Measurements from ENCODE around the gene GLTP. TPM values are rescaled to one million over a fixed set of nuclear protein-coding genes. Genes with fewer than 3 reads are reported as not detected.

GLTP gene
- total and polyA plus RNA-seq, 2 of the 4 experiments (the other 2 are of a cell fraction): 34.4 to 58.4 TPM

GRCh38 chr12:109810954-109811623, 69.3 kb downstream of the GLTP start:
- BruUV-seq (replicated peaks): no TSS peak
- no peak for ATAC-seq (ENCODE audit: low read depth)
- Histone ChIP-seq H4K20me1 (ENCODE audit: insufficient read depth, low read length) (no peaks in the 10 kb centered on the region), H3K4me1 (ENCODE audit: control insufficient read depth, insufficient read depth, low read length) (no peaks in the 10 kb centered on the region), H3K23ac (ENCODE audit: low read depth, low read length) (no peak overlapping the region), H4K8ac (ENCODE audit: low read depth in 2 of 2, low read length in 2 of 2) (no peak overlapping the region), H3K27ac (ENCODE audit: insufficient read depth, low read length) (no peak overlapping the region), H4K91ac (ENCODE audit: insufficient read depth, low read depth, low read length) (no peak overlapping the region), H3K79me1 (ENCODE audit: low read depth in 1 of 2, low read length in 2 of 2) (no peaks in the 10 kb centered on the region), H3K36me3 (ENCODE audit: control insufficient read depth, insufficient read depth, low read length) (no peaks in the 10 kb centered on the region), H3K56ac (ENCODE audit: extremely low read depth, insufficient read depth, low read length) (no peak overlapping the region), H3K4ac (ENCODE audit: low read depth, low read length) (no peak overlapping the region), H2AK5ac (ENCODE audit: low read depth, low read length) (no peak overlapping the region), H2BK20ac (ENCODE audit: low read depth, low read length) (no peak overlapping the region), H3K9me3 (ENCODE audit: control insufficient read depth, insufficient read depth, low read length) (no peaks in the 10 kb centered on the region), H4K5ac (ENCODE audit: low read depth, low read length) (no peak overlapping the region), H3K14ac (replicated peaks; ENCODE audit: low read depth, low read length) (no peak overlapping the region), H2BK5ac (ENCODE audit: low read depth, low read length, poor library complexity, severe bottlenecking) (no peak overlapping the region), H3K4me3 (ENCODE audit: insufficient read depth, low read depth, low read length) (no peak overlapping the region), H3K4me2 (ENCODE audit: low read depth, low read length) (no peak overlapping the region), H2BK15ac (ENCODE audit: low read depth, low read length) (no peak overlapping the region), H3K27me3 (ENCODE audit: control insufficient read depth, insufficient read depth, low read length) (no peaks in the 10 kb centered on the region), H3K9me1 (ENCODE audit: insufficient read depth, low read length) (peaks cover 3% of the 10 kb centered on the region; the same call in 1 of the 2 replicates), H2AK9ac (replicated peaks; ENCODE audit: low read depth, low read length, poor library complexity) (no peak overlapping the region), H2AFZ (replicated peaks; ENCODE audit: low read length, poor library complexity) (no peak overlapping the region), H2BK120ac (ENCODE audit: low read depth, low read length) (no peak overlapping the region), H3K18ac (ENCODE audit: low read depth, low read length) (no peak overlapping the region), H3K9ac (ENCODE audit: low read depth, low read length) (no peak overlapping the region)
- ChIA-PET CTCF (no interaction called here), POLR2A (ENCODE audit: unreplicated experiment) (no interaction called here)
- no peak for DNase-seq
- intact Hi-C loops (cut with micrococcal nuclease) (no loop called here), in situ Hi-C loops (cut with MboI; ENCODE audit: low sequenced_read_pairs) (no loop called here), dilution Hi-C loops (cut with HindIII; ENCODE audit: low sequenced_read_pairs, unreplicated experiment) (no loop called here)
- TF ChIP-seq RAD21 (IDR thresholded peaks at IDR 0.05; ENCODE audit: low read length) (no peak), ELK1 (IDR thresholded peaks at IDR 0.05; ENCODE audit: borderline replicate concordance, low read depth, low read length) (no peak), MXI1 (IDR thresholded peaks at IDR 0.05; ENCODE audit: borderline replicate concordance, low read depth, low read length) (no peak), NFE2L2 (IDR thresholded peaks at IDR 0.05; ENCODE audit: low read depth, low read length) (no peak), FOS (IDR thresholded peaks at IDR 0.05; ENCODE audit: low read depth, low read length) (no peak), CTCF (conservative IDR thresholded peaks at IDR 0.05; ENCODE audit: low read depth, low read length) (no peak), POLR2A (IDR thresholded peaks at IDR 0.05; ENCODE audit: low read depth, low read length) (no peak)
- 88% methylated on average over 1 of the region's 10 CpGs; no CpG with 5 or more reads in 1 of the 2 experiments for WGBS, 2 experiments (ENCODE audit: extremely low coverage in 2 of 2, insufficient read length in 1 of 2)
